Effector memory CD4-positive, alpha-beta T cell (primary cell): ENCODE measurements around the gene LILRA6.
"Not testable (repeated sequence)": the region's sequence is repeated elsewhere in the genome, so short reads cannot be mapped to it uniquely, and the experiment has no call there.

Source experiments
- DNase-seq, 3 donors: peaks; one replicate each; pipeline ENCODE4 v3.0.0-alpha.2; 2020
- H3K27ac ChIP-seq: 2 replicates; pipeline ENCODE4 v1.7.0; 2013; ENCODE audit warnings: mild to moderate bottlenecking, low read length, moderate library complexity; ENCODE audit not compliant: insufficient read depth, poor library complexity, severe bottlenecking
- H3K27me3 ChIP-seq: replicated peaks from 2 replicates; pipeline ENCODE4 v1.7.0; 2013; ENCODE audit warnings: mild to moderate bottlenecking, low read length; ENCODE audit not compliant: insufficient read depth, control insufficient read depth, poor library complexity, severe bottlenecking
- H3K36me3 ChIP-seq: 2 replicates; pipeline ENCODE4 v1.7.0; 2013; ENCODE audit warnings: mild to moderate bottlenecking, low read length, moderate library complexity; ENCODE audit not compliant: control insufficient read depth, insufficient read depth
- H3K4me1 ChIP-seq: 2 replicates; pipeline ENCODE4 v1.7.0; 2013; ENCODE audit warnings: low read length, mild to moderate bottlenecking; ENCODE audit not compliant: control insufficient read depth, insufficient read depth, poor library complexity, severe bottlenecking
- H3K4me3 ChIP-seq: 2 replicates; pipeline ENCODE4 v1.7.0; 2013; ENCODE audit warnings: low read length, low read depth, mild to moderate bottlenecking; ENCODE audit not compliant: insufficient read depth, poor library complexity, severe bottlenecking
- H3K9me3 ChIP-seq: 2 replicates; pipeline ENCODE4 v1.7.0; 2013; ENCODE audit warnings: mild to moderate bottlenecking, low read length, moderate library complexity; ENCODE audit not compliant: control insufficient read depth

LILRA6 gene

GRCh38 chr19:54279406-54279962, 36.9 kb upstream of the LILRA6 start:
- H3K9me3 ChIP-seq, result no peaks in the 10 kb centered on the region
- no peaks in the 10 kb centered on the region for H3K4me1 ChIP-seq
- no peaks in the 10 kb centered on the region for H3K27me3 ChIP-seq
- H3K4me3 ChIP-seq, result no peak overlapping the region
- H3K36me3 ChIP-seq, result no peaks in the 10 kb centered on the region
- H3K27ac ChIP-seq, result no peak overlapping the region
- DNase-seq, result no peak

DNA sequence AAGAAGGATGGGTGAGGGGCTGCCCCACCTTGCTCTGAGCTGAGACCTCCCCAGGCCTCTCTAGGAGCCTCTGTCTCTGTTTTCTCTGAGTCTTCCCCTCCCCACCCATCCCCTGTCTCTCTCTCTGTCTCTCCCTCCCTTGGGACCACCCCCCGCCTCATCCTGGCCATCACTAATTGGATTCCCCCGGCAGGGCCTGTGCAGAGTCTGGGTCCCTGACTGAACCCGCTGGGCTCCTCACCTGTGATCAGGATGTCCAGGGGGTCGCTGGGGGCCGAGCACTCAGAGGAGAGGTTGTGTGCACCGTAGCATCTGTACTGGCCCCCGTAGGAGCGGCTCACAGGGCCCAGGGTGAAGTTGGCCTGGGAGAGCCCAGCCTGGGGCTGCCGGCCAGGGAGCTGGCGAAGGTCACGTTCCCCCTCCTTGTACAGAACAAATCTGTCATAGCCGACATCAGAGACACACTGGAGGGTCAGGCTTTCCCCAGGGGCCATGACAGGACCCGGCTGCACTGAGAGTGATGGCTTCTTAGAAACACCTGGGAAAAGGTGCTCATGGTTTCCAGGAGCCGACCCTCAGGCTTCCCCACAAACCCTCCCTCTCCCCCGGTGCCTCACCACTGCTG, 36.1 kb upstream of the LILRA6 start:
- H3K4me1 ChIP-seq, DNase-seq, H3K9me3 ChIP-seq, H3K27ac ChIP-seq, H3K4me3 ChIP-seq, H3K36me3 ChIP-seq, H3K27me3 ChIP-seq: not testable (repeated sequence)

GRCh38 chr19:54278056-54278455, 35.5 kb upstream of the LILRA6 start:
- not testable (repeated sequence) for H3K4me1 ChIP-seq, H3K9me3 ChIP-seq, DNase-seq, H3K36me3 ChIP-seq, H3K27me3 ChIP-seq, H3K27ac ChIP-seq, H3K4me3 ChIP-seq

- H3K9me3 ChIP-seq, H3K4me3 ChIP-seq, DNase-seq, H3K4me1 ChIP-seq, H3K27ac ChIP-seq, H3K36me3 ChIP-seq, H3K27me3 ChIP-seq: not testable (repeated sequence)
Observed at GRCh38 chr19:54277111-54277615, 34.6 kb upstream of the LILRA6 start.

DNA sequence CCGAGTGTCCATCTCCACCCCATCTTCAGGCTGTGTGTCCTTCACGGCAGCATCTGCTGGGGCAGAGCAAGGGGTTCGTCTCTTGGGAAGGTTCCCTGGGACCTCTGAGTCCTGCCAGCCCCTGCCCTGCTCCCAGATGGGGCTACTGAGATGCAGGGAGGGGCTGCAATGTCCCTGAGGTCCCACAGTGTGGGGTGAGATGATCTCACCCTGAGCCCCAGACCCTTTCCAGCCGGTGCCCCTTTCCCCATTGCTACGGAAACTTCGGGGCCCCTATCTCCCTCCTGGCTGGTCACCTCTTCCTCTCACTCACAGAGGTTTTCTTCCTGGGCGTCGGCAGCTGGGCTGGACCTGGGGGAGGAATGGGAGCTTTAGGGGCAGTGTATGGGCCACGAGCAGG, 33.4 kb upstream of the LILRA6 start:
- Histone ChIP-seq H3K27me3 (no peaks in the 10 kb centered on the region), H3K27ac (no peak overlapping the region), H3K4me3 (no peak overlapping the region), H3K4me1 (no peaks in the 10 kb centered on the region), H3K36me3 (no peaks in the 10 kb centered on the region), H3K9me3 (no peaks in the 10 kb centered on the region)
- DNase-seq, result no peak

- not testable (repeated sequence) for H3K4me1 ChIP-seq, H3K4me3 ChIP-seq, DNase-seq, H3K9me3 ChIP-seq, H3K27ac ChIP-seq, H3K27me3 ChIP-seq, H3K36me3 ChIP-seq
Observed at GRCh38 chr19:54274516-54274915, 31.9 kb upstream of the LILRA6 start.

DNA sequence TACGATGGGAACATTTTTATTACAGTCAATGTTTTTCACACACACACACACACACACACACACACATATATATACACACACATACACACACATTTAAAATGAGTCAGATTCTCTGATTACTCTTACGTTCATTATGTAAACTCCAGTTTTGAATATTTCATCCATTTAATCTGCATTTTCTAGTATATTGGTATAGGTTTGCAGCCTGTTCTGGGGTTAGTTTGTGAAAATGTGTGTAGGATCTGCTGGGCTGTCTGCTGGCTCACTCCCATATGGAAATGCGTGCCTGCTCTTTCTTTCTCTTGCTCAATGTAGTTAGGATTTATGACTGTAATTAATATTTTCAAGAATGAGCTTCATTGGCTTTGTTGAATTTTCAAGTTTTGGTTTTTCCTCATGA, 31.2 kb upstream of the LILRA6 start:
- H3K27ac ChIP-seq, result no peak overlapping the region

GRCh38 chr19:54272181-54272580, 29.6 kb upstream of the LILRA6 start:
- H3K4me3 ChIP-seq, H3K27ac ChIP-seq, H3K9me3 ChIP-seq, H3K36me3 ChIP-seq, DNase-seq, H3K4me1 ChIP-seq, H3K27me3 ChIP-seq: not testable (repeated sequence)

More for the DNA sequence above, 31.2 kb upstream of the LILRA6 start:
- Histone ChIP-seq H3K4me1 (no peaks in the 10 kb centered on the region), H3K27me3 (no peaks in the 10 kb centered on the region), H3K36me3 (no peaks in the 10 kb centered on the region), H3K9me3 (no peaks in the 10 kb centered on the region), H3K4me3 (no peak overlapping the region)
- no peak for DNase-seq

GRCh38 chr19:54271587-54271986, 29.0 kb upstream of the LILRA6 start:
- not testable (repeated sequence) for H3K4me1 ChIP-seq, H3K27ac ChIP-seq

GRCh38 chr19:54271106-54271505, 28.5 kb upstream of the LILRA6 start:
- Histone ChIP-seq H3K27ac (no peak overlapping the region), H3K27me3 (no peaks in the 10 kb centered on the region), H3K9me3 (no peaks in the 10 kb centered on the region), H3K4me3 (no peak overlapping the region), H3K36me3 (no peaks in the 10 kb centered on the region), H3K4me1 (no peaks in the 10 kb centered on the region)
- no peak for DNase-seq

More at GRCh38 chr19:54271587-54271986, 29.0 kb upstream of the LILRA6 start:
- not testable (repeated sequence) for DNase-seq, H3K36me3 ChIP-seq, H3K27me3 ChIP-seq, H3K4me3 ChIP-seq, H3K9me3 ChIP-seq
